Erythroblast (primary cell): ENCODE measurements around the gene DLST.
"Not testable (repeated sequence)": the region's sequence is repeated elsewhere in the genome, so short reads cannot be mapped to it uniquely, and the experiment has no call there.

Experiments used
- GATA1 ChIP-seq: IDR thresholded peaks from 2 replicates; pipeline ENCODE4 v1.6.1; 2011; ENCODE audit warnings: low read depth, mild to moderate bottlenecking, control low read depth, low read length, moderate library complexity
- POLR2A ChIP-seq: IDR thresholded peaks from 2 replicates; pipeline ENCODE4 v1.6.1; 2011; ENCODE audit warnings: mild to moderate bottlenecking, low read length

DNA sequence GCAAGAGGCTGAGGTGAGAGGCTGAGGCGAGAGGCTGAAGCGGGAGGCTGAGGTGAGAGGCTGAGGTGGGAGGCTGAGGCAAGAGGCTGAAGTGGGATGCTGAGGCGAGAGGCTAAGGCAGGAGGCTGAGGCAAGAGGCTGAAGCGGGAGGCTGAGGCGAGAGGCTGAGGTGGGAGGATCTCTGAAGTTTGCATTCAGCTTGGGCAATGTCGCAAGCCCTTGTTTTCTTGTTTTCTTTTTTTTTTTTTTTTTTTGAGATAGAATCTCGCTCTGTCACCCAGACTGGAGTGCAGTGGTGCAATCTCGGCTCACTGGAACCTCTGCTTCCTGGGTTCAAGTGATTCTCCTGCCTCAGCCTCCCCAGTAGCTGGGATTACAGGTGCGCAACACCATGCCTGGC lies 50.0 kb downstream of the DLST start:
- not testable (repeated sequence) for TF ChIP-seq POLR2A, GATA1
